Stimulated activated CD4-positive, alpha-beta T cell treated with anti-CD3 and anti-CD28 coated beads, Interleukin-15, amount 100 ng/mL, for 48 hours (primary cell): Measurements from ENCODE around the gene APEX2.
"Not testable (repeated sequence)": the region's sequence is repeated elsewhere in the genome, so short reads cannot be mapped to it uniquely, and the experiment has no call there.

Experiments
- DNase-seq, 2 donors: peaks; one replicate each; pipeline ENCODE4 v3.0.0-alpha.2; 2020; ENCODE audit warnings: low read depth in 2 of 2

The APEX2 gene

GRCh38 chrX:55014897-55015299 is 14.7 kb downstream of the APEX2 start:
- no peak for DNase-seq

DNA sequence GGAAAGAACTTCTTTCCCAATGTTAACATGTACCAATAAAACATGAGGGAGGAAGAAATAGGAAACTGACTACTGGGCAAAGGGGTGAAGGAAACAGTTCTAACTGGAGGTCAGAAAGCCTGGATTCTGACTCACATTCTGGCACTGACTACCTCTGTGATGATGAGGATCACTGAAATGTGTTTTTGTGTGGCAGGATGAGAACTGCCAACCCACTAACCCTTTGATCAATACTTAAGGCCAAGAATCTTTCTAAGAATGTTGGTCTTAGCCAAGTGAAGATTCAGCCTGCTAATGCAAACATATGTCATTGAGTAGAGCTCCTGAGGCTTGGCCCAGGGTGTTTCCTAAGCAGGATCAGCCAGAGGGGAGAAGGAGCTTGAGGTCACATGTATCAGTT is 26.0 kb downstream of the APEX2 start:
- no peak for DNase-seq

- no peak for DNase-seq
Measured at GRCh38 chrX:55026840-55027239, 26.7 kb downstream of the APEX2 start.

DNA sequence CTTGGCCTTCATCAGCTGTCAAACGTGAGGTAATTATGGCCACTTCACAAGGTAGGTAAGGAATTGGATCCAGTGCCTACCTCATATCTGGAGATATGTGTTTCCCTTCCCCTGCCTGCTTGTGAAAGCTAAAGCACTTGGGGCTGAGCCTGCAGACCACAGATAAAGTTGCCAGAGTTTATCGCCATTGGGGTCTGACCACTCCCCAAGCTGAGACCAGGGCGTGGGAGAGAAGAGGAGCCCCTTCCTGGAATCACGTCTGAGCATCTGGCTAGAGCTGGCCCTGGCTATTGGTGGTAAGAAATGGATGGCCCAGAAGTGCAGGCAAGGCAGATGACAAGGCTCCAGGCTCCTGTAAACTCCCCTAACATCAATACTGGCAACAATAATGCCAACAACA is 27.9 kb downstream of the APEX2 start:
- DNase-seq = no peak

- DNase-seq = no peak
Measured at GRCh38 chrX:55028611-55029010, 28.4 kb downstream of the APEX2 start.

DNA sequence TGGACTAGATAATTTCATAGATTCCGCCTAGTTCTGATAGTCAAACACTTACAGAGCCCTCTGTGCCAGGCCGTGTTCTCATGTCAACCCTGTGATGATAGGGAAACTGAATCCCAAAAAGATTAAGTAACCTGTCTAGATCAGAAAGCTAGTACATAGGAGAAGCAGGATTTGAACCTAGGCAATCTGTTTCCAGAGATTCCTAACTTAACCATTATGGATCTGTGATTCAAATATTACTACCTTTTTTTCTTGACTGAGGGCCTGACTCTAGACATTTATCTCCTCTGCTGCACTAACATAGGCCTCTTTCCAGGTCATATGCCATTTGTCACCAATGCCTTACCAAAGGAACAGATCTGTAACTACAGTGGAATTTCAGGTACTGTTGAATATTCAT is 29.1 kb downstream of the APEX2 start:
- no peak for DNase-seq

DNA sequence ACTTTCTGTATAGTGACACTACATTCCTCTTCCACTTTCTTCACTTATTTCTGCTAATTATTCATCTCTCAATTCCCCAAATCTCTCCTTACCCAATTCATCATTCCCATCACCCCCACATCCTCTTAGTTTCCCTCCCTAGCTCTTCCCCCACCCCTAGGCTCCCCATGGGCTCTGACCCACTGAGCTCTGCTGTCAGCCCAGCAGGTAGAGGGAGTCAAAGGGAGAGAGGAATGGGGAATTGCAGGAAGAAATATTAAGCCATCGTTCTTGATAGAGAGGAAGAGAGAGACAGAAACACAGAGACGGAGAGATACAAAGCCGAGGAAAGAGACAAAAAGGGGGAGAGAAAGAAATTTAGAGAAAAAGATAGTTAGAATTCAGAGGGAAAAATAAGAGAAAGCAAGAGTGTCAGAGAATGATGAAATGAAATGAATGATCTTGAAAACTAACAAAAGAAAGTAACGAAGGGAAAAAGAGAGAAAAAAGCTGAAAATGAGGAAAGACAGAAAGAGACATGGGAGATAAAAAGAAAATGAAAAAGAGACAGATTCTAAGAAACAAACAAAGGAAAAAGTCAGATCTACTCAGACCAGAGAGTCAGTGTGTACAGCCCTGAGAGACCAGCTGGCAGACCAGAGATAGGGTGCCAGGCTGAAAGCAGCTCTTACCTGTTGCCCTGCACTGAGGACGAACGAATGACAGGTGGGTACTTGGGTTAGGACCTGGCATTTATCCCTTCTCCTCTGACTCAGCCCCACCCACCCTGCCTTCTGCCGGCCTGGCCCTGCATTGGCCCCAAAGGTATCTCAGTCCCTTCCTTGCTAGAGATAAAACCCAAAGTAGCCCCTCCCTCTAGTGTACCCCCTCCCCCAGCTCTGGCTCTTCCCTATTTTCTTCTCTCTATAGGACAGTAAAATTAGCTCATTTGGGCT is 30.4 kb downstream of the APEX2 start, which contains the start of gene ALAS2:
Gene ALAS2 (minus strand): TSS at position 707 of the 935 bp plus-strand sequence. CDS start 4,977 bp downstream, outside the sequence.
- DNase-seq = no peak

DNA sequence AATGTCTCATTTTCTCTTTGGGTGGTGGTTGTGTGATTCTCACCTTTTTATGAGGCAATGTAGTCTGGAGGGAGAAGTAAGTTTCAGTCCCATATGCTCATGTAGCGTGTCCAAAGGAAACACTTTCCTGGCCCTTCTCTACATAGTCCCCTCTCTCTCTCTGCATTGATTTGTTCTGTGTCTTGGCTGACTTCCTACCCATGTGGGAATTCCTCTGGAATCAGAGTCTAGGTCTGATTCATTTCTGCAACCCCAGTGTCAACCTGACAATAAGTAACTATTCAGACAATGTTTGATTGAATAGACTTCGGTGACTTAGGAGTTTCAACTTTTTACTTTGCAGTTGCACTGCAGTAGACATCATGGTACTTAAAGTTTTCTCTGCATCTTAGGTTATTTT is 33.3 kb downstream of the APEX2 start:
- DNase-seq = no peak

DNA sequence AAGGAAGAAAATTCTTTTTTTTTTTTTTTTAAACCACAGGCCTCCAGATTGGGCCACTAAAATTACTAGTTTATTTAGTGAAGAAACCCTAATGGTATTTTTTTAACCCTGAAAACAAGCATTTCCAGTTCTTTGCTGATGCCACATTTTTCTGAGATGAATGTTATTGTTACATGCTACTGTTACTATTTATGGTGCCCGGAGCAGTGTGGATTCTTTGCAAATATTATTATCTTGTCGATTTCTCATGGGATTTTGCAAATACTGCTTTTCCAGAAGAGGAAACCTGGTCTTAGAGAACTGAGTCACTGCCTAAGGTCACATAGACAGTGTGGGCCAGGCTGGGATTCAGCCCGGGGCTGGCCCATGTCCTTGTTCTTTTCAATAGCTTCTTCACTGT is 39.3 kb downstream of the APEX2 start:
- no peak for DNase-seq

DNA sequence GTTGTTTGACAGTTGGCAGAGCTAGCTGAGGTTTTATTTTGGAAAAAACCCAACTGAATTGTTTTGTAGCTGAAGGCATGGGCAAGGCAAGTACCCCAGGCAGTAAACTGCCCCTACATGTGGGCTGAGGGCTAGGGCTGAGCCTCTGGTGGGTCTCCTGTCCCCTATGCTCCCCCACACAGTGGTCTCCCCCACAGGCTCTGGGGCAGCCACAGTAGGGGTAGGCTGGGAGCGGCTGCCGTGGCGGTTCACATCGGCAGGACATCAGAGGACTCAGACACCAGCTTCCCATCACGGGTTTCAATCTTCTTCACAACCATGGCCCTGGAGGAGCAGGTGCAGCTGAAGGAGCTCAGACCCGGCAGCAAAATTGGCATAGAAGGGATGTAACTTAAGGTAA is 41.4 kb downstream of the APEX2 start:
- DNase-seq = no peak

- DNase-seq = not testable (repeated sequence)
Measured at GRCh38 chrX:55050599-55050998, 50.4 kb downstream of the APEX2 start.

- DNase-seq = no peak
Measured at GRCh38 chrX:55056820-55057674, 56.9 kb downstream of the APEX2 start.

GRCh38 chrX:55057675-55058249 is 57.6 kb downstream of the APEX2 start:
- peak in 1 of 2 donors; percentile 24 for DNase-seq
